Measurements from ENCODE around the gene SEC22C.

DNA sequence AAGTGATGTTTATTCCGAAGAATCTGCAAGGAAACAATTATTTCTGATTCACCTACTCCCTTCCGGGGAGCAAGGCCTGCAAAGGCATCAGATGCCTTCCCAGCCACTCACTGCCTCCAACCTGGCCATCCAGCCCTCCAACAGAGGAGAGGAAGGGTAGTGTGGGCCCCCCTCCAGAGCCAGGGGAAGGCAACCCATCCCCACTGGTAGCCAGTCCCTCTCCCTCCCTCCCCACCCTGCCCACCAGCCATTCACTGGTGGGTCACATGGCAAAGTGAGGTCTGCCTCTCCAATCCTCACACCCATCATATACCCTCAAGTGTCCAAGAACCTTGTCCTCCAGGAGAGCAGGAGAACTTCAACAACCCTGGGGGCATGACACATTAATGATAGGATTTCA, 81.7 kb downstream of the SEC22C start:
- TF ChIP-seq, protein P1, sequence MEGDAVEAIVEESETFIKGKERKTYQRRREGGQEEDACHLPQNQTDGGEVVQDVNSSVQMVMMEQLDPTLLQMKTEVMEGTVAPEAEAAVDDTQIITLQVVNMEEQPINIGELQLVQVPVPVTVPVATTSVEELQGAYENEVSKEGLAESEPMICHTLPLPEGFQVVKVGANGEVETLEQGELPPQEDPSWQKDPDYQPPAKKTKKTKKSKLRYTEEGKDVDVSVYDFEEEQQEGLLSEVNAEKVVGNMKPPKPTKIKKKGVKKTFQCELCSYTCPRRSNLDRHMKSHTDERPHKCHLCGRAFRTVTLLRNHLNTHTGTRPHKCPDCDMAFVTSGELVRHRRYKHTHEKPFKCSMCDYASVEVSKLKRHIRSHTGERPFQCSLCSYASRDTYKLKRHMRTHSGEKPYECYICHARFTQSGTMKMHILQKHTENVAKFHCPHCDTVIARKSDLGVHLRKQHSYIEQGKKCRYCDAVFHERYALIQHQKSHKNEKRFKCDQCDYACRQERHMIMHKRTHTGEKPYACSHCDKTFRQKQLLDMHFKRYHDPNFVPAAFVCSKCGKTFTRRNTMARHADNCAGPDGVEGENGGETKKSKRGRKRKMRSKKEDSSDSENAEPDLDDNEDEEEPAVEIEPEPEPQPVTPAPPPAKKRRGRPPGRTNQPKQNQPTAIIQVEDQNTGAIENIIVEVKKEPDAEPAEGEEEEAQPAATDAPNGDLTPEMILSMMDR (IDR thresholded peaks at IDR 0.05): no peak
- TF ChIP-seq POLR2A (IDR thresholded peaks at IDR 0.05): no peak

All from heart left ventricle (tissue), 13 donors.